ENCODE results near the gene ZNF550. TPM values are rescaled to one million over a fixed set of nuclear protein-coding genes. Genes with fewer than 3 reads are reported as not detected.

The ZNF550 gene
- total and polyA plus RNA-seq, 2 of the 13 experiments (the other 11 are each of a cell fraction or from before 2014, with no cell fraction given), result 8.6 to 9.1 TPM

- TF ChIP-seq TIGD3 (CRISPR knock-in tag; IDR thresholded peaks at IDR 0.05; ENCODE audit: borderline replicate concordance), result no peak
- 0 out of 4 replicates have a peak, but pooled peaks of 1 of the 2 experiments have one; percentile 11 for TF ChIP-seq REST (IDR thresholded peaks at IDR 0.05; ENCODE audit: borderline replicate concordance in 1 of 2, low read depth in 1 of 2, low read length in 2 of 2)
- no peak for TF ChIP-seq ZNF777 (CRISPR knock-in tag; IDR thresholded peaks at IDR 0.05)
- no peak for TF ChIP-seq BCL6 (CRISPR knock-in tag; IDR thresholded peaks at IDR 0.05)
- TF ChIP-seq ZNF75D (CRISPR knock-in tag; IDR thresholded peaks at IDR 0.05; ENCODE audit: borderline replicate concordance), result no peak
- TF ChIP-seq ZNF598 (CRISPR knock-in tag; IDR thresholded peaks at IDR 0.05; ENCODE audit: borderline replicate concordance), result peak; percentile 69; the same call in 1 of the 2 replicates
- TF ChIP-seq ZNF354B (CRISPR knock-in tag; IDR thresholded peaks at IDR 0.05), result no peak
- TF ChIP-seq SIX4 (CRISPR knock-in tag; IDR thresholded peaks at IDR 0.05), result no peak; the same call in 1 of the 2 replicates
- TF ChIP-seq PAF1 (CRISPR knock-in tag; IDR thresholded peaks at IDR 0.05), result no peak
- TF ChIP-seq ZNF253 (CRISPR knock-in tag; IDR thresholded peaks at IDR 0.05; ENCODE audit: borderline replicate concordance), result 0 out of 2 replicates have a peak, but pooled peaks have one; percentile 72
- peak; percentile 71 for TF ChIP-seq BCL3 (CRISPR knock-in tag; IDR thresholded peaks at IDR 0.05)
- TF ChIP-seq GTF3A (CRISPR knock-in tag; conservative IDR thresholded peaks at IDR 0.05), result no peak
- no peak for TF ChIP-seq ZNF704 (CRISPR knock-in tag; IDR thresholded peaks at IDR 0.05; ENCODE audit: borderline replicate concordance)
- no peak for TF ChIP-seq ZNF7 (CRISPR knock-in tag; IDR thresholded peaks at IDR 0.05)
- TF ChIP-seq TRAFD1 (CRISPR knock-in tag; IDR thresholded peaks at IDR 0.05; ENCODE audit: borderline replicate concordance), result peak; percentile 71; the same call in 1 of the 2 replicates
- 0 out of 2 replicates have a peak, but pooled peaks have one; percentile 20 for TF ChIP-seq SRF (IDR thresholded peaks at IDR 0.05; ENCODE audit: low read depth, low read length)
- no peak; the same call in 1 of the 2 replicates for TF ChIP-seq ZNF772 (CRISPR knock-in tag; IDR thresholded peaks at IDR 0.05)
- TF ChIP-seq SUZ12 (IDR thresholded peaks at IDR 0.05; ENCODE audit: low read depth, low read length), result peak; percentile 63
- peak; percentile 92 for TF ChIP-seq FOXC1 (CRISPR knock-in tag; IDR thresholded peaks at IDR 0.05; ENCODE audit: borderline replicate concordance)
- TF ChIP-seq ZNF343 (CRISPR knock-in tag; IDR thresholded peaks at IDR 0.05), result no peak
These were observed 32.4 kb downstream of the ZNF550 start, which contains the start of gene ZNF549 (continued) for GRCh38 chr19:57527136-57527881.

Data from HepG2 (cell line).